H9 (cell line): ENCODE measurements around the gene CSMD2. TPM values are rescaled to one million over a fixed set of nuclear protein-coding genes. Genes with fewer than 3 reads are reported as not detected.

Experiments
- DNase-seq: peaks from one replicate; pipeline ENCODE4 v3.0.0-alpha.2; 2017
- H2AFZ ChIP-seq: one replicate; pipeline ENCODE4 v1.6.1; 2013; ENCODE audit warnings: mild to moderate bottlenecking, low read length, control low read depth, moderate library complexity
- H2AK5ac ChIP-seq: 2 replicates; pipeline ENCODE4 v1.6.1; 2013; ENCODE audit warnings: low read length, control low read depth, mixed read lengths; ENCODE audit not compliant: insufficient read length
- H2BK120ac ChIP-seq: one replicate; pipeline ENCODE4 v1.6.1; 2013; ENCODE audit warnings: low read depth, mild to moderate bottlenecking, low read length, control low read depth, inconsistent platforms; ENCODE audit not compliant: poor library complexity, severe bottlenecking
- H2BK12ac ChIP-seq: 2 replicates; pipeline ENCODE4 v1.6.1; 2013; ENCODE audit warnings: low read length, control low read depth, mixed read lengths, low read depth; ENCODE audit not compliant: insufficient read length
- H2BK15ac ChIP-seq: 2 replicates; pipeline ENCODE4 v1.6.1; 2013; ENCODE audit warnings: low read depth, low read length, control low read depth
- H2BK20ac ChIP-seq: one replicate; pipeline ENCODE4 v1.6.1; 2013; ENCODE audit warnings: low read depth, mild to moderate bottlenecking, low read length, control low read depth, inconsistent platforms; ENCODE audit not compliant: poor library complexity, severe bottlenecking
- H2BK5ac ChIP-seq: 2 replicates; pipeline ENCODE4 v1.6.1; 2013; ENCODE audit warnings: low read length, control low read depth, mixed read lengths; ENCODE audit not compliant: insufficient read length
- H3K14ac ChIP-seq: 2 replicates; pipeline ENCODE4 v1.6.1; 2013; ENCODE audit warnings: low read length, control low read depth; ENCODE audit not compliant: insufficient read depth
- H3K18ac ChIP-seq: 2 replicates; pipeline ENCODE4 v1.6.1; 2013; ENCODE audit warnings: low read depth, mild to moderate bottlenecking, mixed read lengths, low read length, control low read depth; ENCODE audit not compliant: insufficient read length
- H3K23ac ChIP-seq: 2 replicates; pipeline ENCODE4 v1.6.1; 2013; ENCODE audit warnings: low read length, control low read depth, mixed read lengths, low read depth; ENCODE audit not compliant: insufficient read length
- H3K23me2 ChIP-seq: 2 replicates; pipeline ENCODE4 v1.6.1; 2013; ENCODE audit warnings: low read depth, mild to moderate bottlenecking, mixed read lengths, low read length, control low read depth; ENCODE audit not compliant: insufficient read length, poor library complexity, severe bottlenecking
- H3K27ac ChIP-seq: 2 replicates; pipeline ENCODE4 v1.5.1; 2013; ENCODE audit warnings: low read length, control low read depth, mixed read lengths, low read depth; ENCODE audit not compliant: insufficient read length
- H3K27me3 ChIP-seq: 2 replicates; pipeline ENCODE4 v1.6.1; 2013; ENCODE audit warnings: low read length, control low read depth, inconsistent platforms; ENCODE audit not compliant: insufficient read depth
- H3K4ac ChIP-seq: 2 replicates; pipeline ENCODE4 v1.6.1; 2013; ENCODE audit warnings: low read depth, mild to moderate bottlenecking, control low read depth, inconsistent platforms, low read length, moderate library complexity
- H3K4me1 ChIP-seq: 2 replicates; pipeline ENCODE4 v1.6.1; 2013; ENCODE audit warnings: low read length, control low read depth, inconsistent platforms; ENCODE audit not compliant: insufficient read depth
- H3K4me2 ChIP-seq: 2 replicates; pipeline ENCODE4 v1.6.1; 2013; ENCODE audit warnings: low read length, control low read depth, mixed read lengths; ENCODE audit not compliant: insufficient read length, insufficient read depth
- H3K56ac ChIP-seq: 2 replicates; pipeline ENCODE4 v1.6.1; 2013; ENCODE audit warnings: low read depth, mild to moderate bottlenecking, mixed read lengths, low read length, control low read depth; ENCODE audit not compliant: insufficient read length
- H3K79me1 ChIP-seq: 2 replicates; pipeline ENCODE4 v1.6.1; 2013; ENCODE audit warnings: low read depth, mild to moderate bottlenecking, moderate library complexity, low read length, control low read depth, inconsistent platforms; ENCODE audit not compliant: insufficient read depth, poor library complexity, severe bottlenecking
- H3K79me2 ChIP-seq: 2 replicates; pipeline ENCODE4 v1.6.1; 2013; ENCODE audit warnings: low read length, control low read depth, inconsistent platforms; ENCODE audit not compliant: insufficient read depth
- H3K9ac ChIP-seq: 2 replicates; pipeline ENCODE4 v1.6.1; 2013; ENCODE audit warnings: low read length, control low read depth, mixed read lengths; ENCODE audit not compliant: insufficient read length; ENCODE audit errors: extremely low read depth
- H3K9me3 ChIP-seq: one replicate; pipeline ENCODE4 v1.6.1; 2013; ENCODE audit warnings: low read depth, low read length, inconsistent platforms; ENCODE audit not compliant: control insufficient read depth
- H3T11ph ChIP-seq: one replicate; pipeline ENCODE4 v1.6.1; 2013; ENCODE audit warnings: mild to moderate bottlenecking, low read length, control low read depth, inconsistent platforms
- H4K20me1 ChIP-seq: one replicate; pipeline ENCODE4 v1.6.1; 2013; ENCODE audit not compliant: control insufficient read depth, insufficient read length, insufficient read depth
- H4K5ac ChIP-seq: 2 replicates; pipeline ENCODE4 v1.6.1; 2013; ENCODE audit warnings: low read depth, mild to moderate bottlenecking, mixed read lengths, low read length, control low read depth; ENCODE audit not compliant: insufficient read length
- H4K8ac ChIP-seq: replicated peaks from 2 replicates; pipeline ENCODE4 v1.6.1; 2013; ENCODE audit warnings: low read length, control low read depth, mixed read lengths, low read depth; ENCODE audit not compliant: insufficient read length
- H4K91ac ChIP-seq: 2 replicates; pipeline ENCODE4 v1.6.1; 2013; ENCODE audit warnings: low read depth, mild to moderate bottlenecking, moderate library complexity, mixed read lengths, low read length, control low read depth; ENCODE audit not compliant: insufficient read length
- H3K27ac Mint-ChIP-seq, 3 experiments: 2 replicates in 2 of 3; 3 replicates in 1 of 3; pipeline ENCODE4 v1.8.0; 2020 to 2021; ENCODE audit warnings: mixed read lengths in 3 of 3, mild to moderate bottlenecking in 1 of 3, moderate library complexity in 1 of 3
- H3K27me3 Mint-ChIP-seq: 2 replicates; pipeline ENCODE4 v1.8.0; 2021; ENCODE audit warnings: low read depth, mild to moderate bottlenecking, moderate library complexity, mixed read lengths
- H3K36me3 Mint-ChIP-seq, 3 experiments: 2 replicates in 2 of 3; 3 replicates in 1 of 3; pipeline ENCODE4 v1.8.0; 2020 to 2021; ENCODE audit warnings: low read depth in 3 of 3, mixed read lengths in 3 of 3; ENCODE audit not compliant: insufficient read depth in 1 of 3
- H3K4me1 Mint-ChIP-seq, 2 experiments: 2 replicates each; pipeline ENCODE4 v1.8.0; 2020; ENCODE audit warnings: mixed read lengths in 2 of 2
- H3K4me3 Mint-ChIP-seq, 2 experiments: 2 replicates in 1 of 2; 3 replicates in 1 of 2; pipeline ENCODE4 v1.8.0; 2020 to 2021; ENCODE audit warnings: mild to moderate bottlenecking in 2 of 2, mixed read lengths in 2 of 2, moderate library complexity in 1 of 2
- H3K9me3 Mint-ChIP-seq, 2 experiments: 2 replicates in 1 of 2; 3 replicates in 1 of 2; pipeline ENCODE4 v1.8.0; 2020; ENCODE audit warnings: mild to moderate bottlenecking in 2 of 2, mixed read lengths in 2 of 2, moderate library complexity in 1 of 2
- WGBS: extraction: QIAGEN DNeasy Blood & Tissue Kit; methylation state at CpG from one replicate; pipeline ENCODE4 v1.1.7; 2013; ENCODE audit warnings: missing lambda C conversion rate, low lambda C conversion rate, mixed read lengths; ENCODE audit not compliant: insufficient read length; ENCODE audit errors: extremely low coverage; 5-methylcytosine and 5-hydroxymethylcytosine counted together
- total RNA-seq: library from RNA; stranded (reverse); gene quantifications from 2 replicates; pipeline ENCODE4 v1.2.1, GENCODE V29; 2021
- TF ChIP-seq, protein P1 (sequence below): fragments of 200-600 bp; sonication (generic); conservative IDR thresholded peaks from 3 replicates; pipeline ENCODE4 v1.8.0; 2021; ENCODE audit warnings: antibody characterized with exemption, mild to moderate bottlenecking

Gene CSMD2
- total RNA-seq, 1 experiment from 2014 or later: 6.4 TPM

DNA sequence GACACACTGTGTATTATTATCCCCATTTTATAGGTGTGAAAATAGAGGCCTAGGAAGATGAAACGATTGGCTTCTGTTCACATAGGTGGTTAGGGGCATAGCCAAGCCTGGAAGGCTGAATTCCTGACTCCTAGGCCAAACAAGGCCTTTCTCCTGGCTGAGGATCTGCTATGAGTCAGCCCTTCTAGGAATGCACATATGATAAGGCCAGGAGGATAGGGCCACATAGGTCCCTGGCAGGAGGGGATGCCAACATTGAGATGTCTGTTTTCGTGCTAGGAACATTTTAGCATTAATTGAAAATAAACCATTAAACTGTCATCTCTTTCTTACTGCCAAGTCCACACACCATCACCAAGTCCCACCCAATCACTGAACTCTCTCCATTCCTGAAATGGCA is 9.2 kb downstream of the CSMD2 start:
- TF ChIP-seq, protein P1, sequence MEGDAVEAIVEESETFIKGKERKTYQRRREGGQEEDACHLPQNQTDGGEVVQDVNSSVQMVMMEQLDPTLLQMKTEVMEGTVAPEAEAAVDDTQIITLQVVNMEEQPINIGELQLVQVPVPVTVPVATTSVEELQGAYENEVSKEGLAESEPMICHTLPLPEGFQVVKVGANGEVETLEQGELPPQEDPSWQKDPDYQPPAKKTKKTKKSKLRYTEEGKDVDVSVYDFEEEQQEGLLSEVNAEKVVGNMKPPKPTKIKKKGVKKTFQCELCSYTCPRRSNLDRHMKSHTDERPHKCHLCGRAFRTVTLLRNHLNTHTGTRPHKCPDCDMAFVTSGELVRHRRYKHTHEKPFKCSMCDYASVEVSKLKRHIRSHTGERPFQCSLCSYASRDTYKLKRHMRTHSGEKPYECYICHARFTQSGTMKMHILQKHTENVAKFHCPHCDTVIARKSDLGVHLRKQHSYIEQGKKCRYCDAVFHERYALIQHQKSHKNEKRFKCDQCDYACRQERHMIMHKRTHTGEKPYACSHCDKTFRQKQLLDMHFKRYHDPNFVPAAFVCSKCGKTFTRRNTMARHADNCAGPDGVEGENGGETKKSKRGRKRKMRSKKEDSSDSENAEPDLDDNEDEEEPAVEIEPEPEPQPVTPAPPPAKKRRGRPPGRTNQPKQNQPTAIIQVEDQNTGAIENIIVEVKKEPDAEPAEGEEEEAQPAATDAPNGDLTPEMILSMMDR: no peak
- H4K5ac ChIP-seq: no peak overlapping the region
- H3K79me2 ChIP-seq: peaks cover 7% of the 10 kb centered on the region; the same call in 1 of the 2 replicates
- Mint-ChIP-seq H3K36me3 (peaks cover 3 to 19% (median 14%) of the 10 kb centered on the region in 3 experiments; a peak in 6 of 7 replicates), H3K27ac (no peak overlapping the region), H3K9me3 (no peaks in the 10 kb centered on the region), H3K4me3 (no peak overlapping the region), H3K4me1 (peaks cover 10 to 25% of the 10 kb centered on the region in 2 experiments), H3K27me3 (peaks cover under 1% of the 10 kb centered on the region)
- H2BK5ac ChIP-seq: no peak overlapping the region
- no peaks in the 10 kb centered on the region for H4K20me1 ChIP-seq
- H3K4ac ChIP-seq: no peak overlapping the region
- H2AFZ ChIP-seq: no peak overlapping the region
- H2BK12ac ChIP-seq: no peak overlapping the region
- H4K91ac ChIP-seq: no peak overlapping the region
- H3K4me2 ChIP-seq: no peak overlapping the region
- H3K14ac ChIP-seq: no peak overlapping the region
- H3K18ac ChIP-seq: no peak overlapping the region
- DNase-seq: no peak
- H2BK20ac ChIP-seq: no peak overlapping the region
- WGBS: no CpG with 5 or more reads among the region's 2 CpGs
- no peak overlapping the region for H3K27ac ChIP-seq
- no peak overlapping the region for H2BK15ac ChIP-seq
- no peaks in the 10 kb centered on the region for H3K27me3 ChIP-seq
- no peaks in the 10 kb centered on the region for H3K9me3 ChIP-seq
- no peak overlapping the region for H3K23ac ChIP-seq
- H3K23me2 ChIP-seq: no peaks in the 10 kb centered on the region
- H3K9ac ChIP-seq: no peak overlapping the region
- no peak overlapping the region for H2AK5ac ChIP-seq
- H2BK120ac ChIP-seq: no peak overlapping the region
- H3K4me1 ChIP-seq: no peaks in the 10 kb centered on the region
- no peak overlapping the region for H3K56ac ChIP-seq
- peaks cover 3% of the 10 kb centered on the region for H3K79me1 ChIP-seq
- no peak overlapping the region for H3T11ph ChIP-seq
- H4K8ac ChIP-seq: no peak overlapping the region
